ENCODE data around the gene SLC8A3. TPM values are rescaled to one million over a fixed set of nuclear protein-coding genes. Genes with fewer than 3 reads are reported as not detected.

Gene SLC8A3
- total and polyA plus RNA-seq, 12 donors = 0.01 to 0.26 (median 0.14) TPM; not detected in 4

DNA sequence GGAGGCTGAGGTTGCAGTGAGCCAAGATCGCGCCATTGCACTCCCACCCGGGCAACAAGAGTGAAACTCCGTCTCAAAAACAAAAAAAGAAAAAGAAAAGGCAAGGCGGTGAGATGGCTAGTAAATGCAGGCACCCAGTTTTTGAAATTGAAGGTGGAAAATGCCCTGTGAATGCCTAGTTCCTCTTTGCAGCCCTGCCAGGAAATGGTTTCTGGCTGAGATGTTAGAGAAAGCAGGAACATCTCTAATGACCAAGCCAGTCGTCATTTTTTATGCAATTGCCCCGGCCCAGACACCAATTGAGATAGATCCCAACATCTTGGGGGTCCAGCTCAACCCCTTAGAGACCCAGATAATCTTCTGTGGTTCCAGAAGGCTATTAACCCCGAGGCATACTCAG is 17.0 kb downstream of the SLC8A3 start:
- ATAC-seq (no peak), DNase-seq (no peak)
- WGBS, 2 donors = 74 to 77% methylated on average over 8 of the region's 8 CpGs
- no peak overlapping the region for H3K27ac ChIP-seq
- no peaks in the 10 kb centered on the region for H3K9me3 ChIP-seq
- intact Hi-C loops (cut with DNase I) = no loop called here
- H3K4me3 ChIP-seq = no peak overlapping the region
- TF ChIP-seq, protein P1, sequence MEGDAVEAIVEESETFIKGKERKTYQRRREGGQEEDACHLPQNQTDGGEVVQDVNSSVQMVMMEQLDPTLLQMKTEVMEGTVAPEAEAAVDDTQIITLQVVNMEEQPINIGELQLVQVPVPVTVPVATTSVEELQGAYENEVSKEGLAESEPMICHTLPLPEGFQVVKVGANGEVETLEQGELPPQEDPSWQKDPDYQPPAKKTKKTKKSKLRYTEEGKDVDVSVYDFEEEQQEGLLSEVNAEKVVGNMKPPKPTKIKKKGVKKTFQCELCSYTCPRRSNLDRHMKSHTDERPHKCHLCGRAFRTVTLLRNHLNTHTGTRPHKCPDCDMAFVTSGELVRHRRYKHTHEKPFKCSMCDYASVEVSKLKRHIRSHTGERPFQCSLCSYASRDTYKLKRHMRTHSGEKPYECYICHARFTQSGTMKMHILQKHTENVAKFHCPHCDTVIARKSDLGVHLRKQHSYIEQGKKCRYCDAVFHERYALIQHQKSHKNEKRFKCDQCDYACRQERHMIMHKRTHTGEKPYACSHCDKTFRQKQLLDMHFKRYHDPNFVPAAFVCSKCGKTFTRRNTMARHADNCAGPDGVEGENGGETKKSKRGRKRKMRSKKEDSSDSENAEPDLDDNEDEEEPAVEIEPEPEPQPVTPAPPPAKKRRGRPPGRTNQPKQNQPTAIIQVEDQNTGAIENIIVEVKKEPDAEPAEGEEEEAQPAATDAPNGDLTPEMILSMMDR (IDR thresholded peaks at IDR 0.05) = no peak
- no peaks in the 10 kb centered on the region for H3K4me1 ChIP-seq
- H3K36me3 ChIP-seq = no peaks in the 10 kb centered on the region
- peaks cover 0 to 21% (median 5%) of the 10 kb centered on the region in 7 donors for H3K27me3 ChIP-seq

- H3K27me3 ChIP-seq = peaks cover 0 to 21% (median 3%) of the 10 kb centered on the region in 7 donors
- H3K4me1 ChIP-seq = no peaks in the 10 kb centered on the region
- no peak overlapping the region for H3K27ac ChIP-seq
- no peaks in the 10 kb centered on the region for H3K36me3 ChIP-seq
- H3K4me3 ChIP-seq = no peak overlapping the region
- 75 to 80% methylated on average over 4 of the region's 4 CpGs for WGBS, 2 donors
- H3K9me3 ChIP-seq = no peaks in the 10 kb centered on the region
- TF ChIP-seq, protein P1 (IDR thresholded peaks at IDR 0.05) = no peak
- ATAC-seq (no peak), DNase-seq (no peak)
- intact Hi-C loops (cut with DNase I) = no loop called here
Observed at GRCh38 chr14:70170976-70171375, 17.8 kb downstream of the SLC8A3 start.

GRCh38 chr14:70168406-70168805 is 20.3 kb downstream of the SLC8A3 start:
- TF ChIP-seq, protein P1 (IDR thresholded peaks at IDR 0.05) = no peak
- intact Hi-C loops (cut with DNase I) = no loop called here
- Histone ChIP-seq H3K4me3 (no peak overlapping the region), H3K27me3 (peaks cover 0 to 16% (median 0%) of the 10 kb centered on the region in 7 donors), H3K27ac (no peak overlapping the region), H3K4me1 (no peaks in the 10 kb centered on the region), H3K36me3 (no peaks in the 10 kb centered on the region), H3K9me3 (no peaks in the 10 kb centered on the region)
- ATAC-seq = no peak
- WGBS, 2 donors = 83 to 87% methylated on average over 4 of the region's 4 CpGs
- no peak for DNase-seq

DNA sequence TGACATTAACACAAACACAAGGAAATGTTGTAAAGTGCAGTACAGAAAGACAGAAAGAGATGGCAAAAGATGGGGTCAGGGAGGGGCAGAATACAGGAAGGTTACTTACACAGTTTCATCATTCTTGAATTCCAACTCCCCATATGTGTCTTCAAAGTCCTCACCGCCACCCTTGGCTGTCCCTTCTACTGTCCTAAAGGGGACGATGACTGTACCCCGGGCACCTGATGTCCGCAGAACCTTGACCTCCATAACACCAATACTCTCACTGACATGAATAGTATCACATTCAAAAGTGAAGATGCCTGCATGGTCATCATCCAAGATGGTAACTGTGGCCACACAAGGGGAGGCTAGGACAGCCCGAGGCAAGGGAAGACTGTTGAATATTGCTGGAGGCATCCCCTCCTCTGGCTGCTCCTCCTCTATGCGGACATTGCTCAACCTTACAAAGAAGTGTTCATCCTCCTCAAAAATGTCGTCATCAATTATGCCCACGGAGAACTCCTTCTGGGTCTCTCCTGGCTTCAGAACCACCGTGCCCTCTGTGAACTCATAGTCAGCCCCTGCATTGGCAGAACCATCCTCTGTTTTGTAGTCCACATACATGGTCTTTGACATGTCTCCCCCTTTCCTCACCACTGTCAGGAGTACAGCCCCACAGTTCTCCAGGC is 22.1 kb downstream of the SLC8A3 start:
- peaks cover 0 to 16% (median 0%) of the 10 kb centered on the region in 7 donors for H3K27me3 ChIP-seq
- H3K4me3 ChIP-seq = no peak overlapping the region
- no peak for ATAC-seq
- intact Hi-C loops (cut with DNase I) = no loop called here
- 88 to 90% methylated on average over 9 of the region's 9 CpGs for WGBS, 2 donors
- no peaks in the 10 kb centered on the region for H3K4me1 ChIP-seq
- no peak for DNase-seq
- H3K27ac ChIP-seq = no peak overlapping the region
- TF ChIP-seq, protein P1 (IDR thresholded peaks at IDR 0.05) = no peak
- H3K9me3 ChIP-seq = no peaks in the 10 kb centered on the region
- no peaks in the 10 kb centered on the region for H3K36me3 ChIP-seq

Data from heart right ventricle (tissue), 16 donors.